HepG2 (cell line): Measurements from ENCODE around the gene NOX4. TPM values are rescaled to one million over a fixed set of nuclear protein-coding genes. Genes with fewer than 3 reads are reported as not detected.
"Not testable (repeated sequence)": the region's sequence is repeated elsewhere in the genome, so short reads cannot be mapped to it uniquely, and the experiment has no call there.

Experiments used
- ATAC-seq: fragments of 200-7000 bp; cut with Tn5 transposase; 3 replicates; pipeline ENCODE4 v1.9.1; 2020; ENCODE audit warnings: mild to moderate bottlenecking, moderate library complexity
- BruUV-seq: library from RNA; stranded (reverse); fragments of 400-500 nt; replicated peaks from 2 replicates; lab custom pipeline; 2021; lab: Mats Ljungman, UMichigan
- CTCF ChIA-PET: fragments of 300-600 bp; formaldehyde crosslinking; extraction: SDS; loops from one replicate; lab custom pipeline; 2021; ENCODE audit warnings: low total read pairs, inconsistent platforms, low intra/inter-chr PET ratio; lab: Yijun Ruan, JAX
- POLR2A ChIA-PET: fragments of 350-600 bp; sonication (Branson Sonifier 250); formaldehyde crosslinking; loops from one replicate; lab custom pipeline; 2020; ENCODE audit warnings: antibody characterized with exemption, inconsistent platforms; lab: Yijun Ruan, JAX
- DNase-seq: peaks from one replicate; pipeline ENCODE4 v3.0.0-alpha.2; 2015; ENCODE audit warnings: low spot score
- FAIRE-seq: peaks from 3 replicates; lab custom pipeline; 2011; peaks lifted over from hg19 to GRCh38; lab: Jason Lieb, UNC
- H2AFZ ChIP-seq: one replicate; pipeline ENCODE4 v1.6.1; 2011; ENCODE audit warnings: low read length, inconsistent platforms
- H3K27ac ChIP-seq: fragments of 300-600 bp; 3 replicates; pipeline ENCODE4 v1.8.0; 2011; ENCODE audit warnings: mixed run types, mild to moderate bottlenecking, mixed read lengths, low read length, inconsistent platforms; ENCODE audit not compliant: insufficient read depth; ENCODE audit errors: extremely low read length
- H3K27me3 ChIP-seq, 2 experiments: fragments of 200-600 bp in 1 of 2; 2 replicates in 1 of 2; 3 replicates in 1 of 2; pipeline versions ENCODE4 v1.6.0 to v1.8.0; 2011; ENCODE audit warnings: low read length in 2 of 2, mild to moderate bottlenecking in 2 of 2, moderate library complexity in 2 of 2, inconsistent platforms in 1 of 2; ENCODE audit not compliant: insufficient read depth in 2 of 2, control insufficient read depth in 1 of 2
- H3K36me3 ChIP-seq, 2 experiments: fragments of 200-600 bp in 1 of 2; replicated peaks in 1 of 2; 2 replicates in 1 of 2; 3 replicates in 1 of 2; pipeline versions ENCODE4 v1.5.1 to v1.8.0; 2011; ENCODE audit warnings: low read length in 2 of 2, inconsistent platforms in 1 of 2; ENCODE audit not compliant: insufficient read depth in 2 of 2, control insufficient read depth in 1 of 2
- H3K4me1 ChIP-seq: 2 replicates; pipeline ENCODE4 v1.5.1; 2012; ENCODE audit warnings: low read length, inconsistent platforms; ENCODE audit not compliant: insufficient read depth
- H3K4me2 ChIP-seq: 2 replicates; pipeline ENCODE4 v1.6.0; 2011; ENCODE audit warnings: low read depth, low read length, inconsistent platforms
- H3K4me3 ChIP-seq, 3 experiments: fragments of 200-600 bp in 1 of 3; sonication (generic), shearing (Covaris generic) in 1 of 3; replicated peaks in 1 of 3; 2 replicates each; pipeline ENCODE4 v1.5.1; 2011 to 2016; ENCODE audit warnings: low read length in 3 of 3, inconsistent platforms in 2 of 3, low read depth in 2 of 3, mild to moderate bottlenecking in 2 of 3, control low read depth in 1 of 3, mixed read lengths in 1 of 3; ENCODE audit not compliant: insufficient read depth in 1 of 3
- H3K79me2 ChIP-seq: one replicate; pipeline ENCODE4 v1.6.1; 2011; ENCODE audit warnings: low read length, inconsistent platforms; ENCODE audit not compliant: insufficient read depth
- H3K9ac ChIP-seq: 2 replicates; pipeline ENCODE4 v1.6.0; 2011; ENCODE audit warnings: mild to moderate bottlenecking, low read depth, low read length, inconsistent platforms; ENCODE audit not compliant: insufficient read depth
- H3K9me3 ChIP-seq: 2 replicates; pipeline ENCODE4 v1.5.1; 2012; ENCODE audit warnings: mild to moderate bottlenecking, low read length
- H4K20me1 ChIP-seq: 2 replicates; pipeline ENCODE4 v1.6.0; 2011; ENCODE audit warnings: inconsistent platforms, mild to moderate bottlenecking, low read length, moderate library complexity; ENCODE audit not compliant: insufficient read depth
- WGBS: methylation state at CpG from one replicate; pipeline ENCODE4 v1.1.6; 2017; ENCODE audit warnings: low lambda C conversion rate; 5-methylcytosine and 5-hydroxymethylcytosine counted together
- in situ Hi-C: cut with HindIII; loops from 2 replicates; pipeline ENCODE4 v1.10.0; 2017; ENCODE audit warnings: low pct_unique_long_range_greater_than_20kb; ENCODE audit not compliant: extremely low pct_ligation_motif_present
- intact Hi-C: fragments of 100-400 bp; cut with micrococcal nuclease; formaldehyde crosslinking; loops from one replicate; pipeline ENCODE4 v1.10.0; 2022; ENCODE audit not compliant: unreplicated experiment
- polyA plus RNA-seq, 8 experiments: library from polyadenylated mRNA; depleted of rRNA in 3 of 8; stranded (reverse) in 7 of 8; unstranded in 1 of 8; fragments of >200 nt; fragmentation: Illumina TruSeq in 4 of 8; extraction: Trizol in 4 of 8; gene quantifications; 2 replicates each; pipeline versions ENCODE4 v1.2.1 to v1.2.3, GENCODE V29; 2011 to 2016; ENCODE audit warnings: low read depth in 4 of 8, missing spikeins in 1 of 8, mixed read lengths in 1 of 8; ENCODE audit not compliant: insufficient read depth in 1 of 8
- total RNA-seq, 5 experiments: library from RNA; depleted of rRNA; stranded (reverse); fragments of >200 nt; fragmentation: Illumina TruSeq; extraction: Trizol; gene quantifications; 2 replicates each; pipeline ENCODE4 v1.2.3, GENCODE V29; 2016; ENCODE audit warnings: low read depth in 1 of 5
- TF ChIP-seq, protein P1 (sequence below): sonication (generic); formaldehyde crosslinking; IDR thresholded peaks from 2 replicates; pipeline ENCODE4 v1.5.0; 2020; ENCODE audit warnings: mild to moderate bottlenecking, missing genetic modification reagents, moderate library complexity

NOX4 gene
- total and polyA plus RNA-seq, 2 of the 13 experiments (the other 11 are each of a cell fraction or from before 2014, with no cell fraction given): not detected

DNA sequence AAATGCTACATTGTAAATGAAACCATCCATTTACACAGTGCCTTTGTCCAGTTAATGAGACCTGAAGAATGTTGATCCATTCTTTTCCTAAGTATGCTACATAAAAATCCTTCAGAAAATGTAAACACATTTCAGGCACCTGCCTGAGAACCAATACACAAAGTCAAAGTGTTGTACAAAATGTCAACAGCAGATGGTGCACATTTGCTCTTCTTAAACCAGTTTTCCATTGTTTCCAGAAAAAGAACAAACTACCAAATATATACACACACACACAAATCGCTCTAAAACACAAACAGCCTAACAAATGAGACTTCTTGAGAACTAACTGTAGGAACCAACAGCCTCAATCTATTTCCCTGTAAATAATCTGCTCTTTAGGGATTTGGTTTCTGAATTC lies 157.5 kb downstream of the NOX4 start:
- H3K9me3 ChIP-seq, ATAC-seq, BruUV-seq, DNase-seq, in situ Hi-C loops, H3K4me1 ChIP-seq: not testable (repeated sequence)
- FAIRE-seq: peak; percentile 59
- TF ChIP-seq, protein P1, sequence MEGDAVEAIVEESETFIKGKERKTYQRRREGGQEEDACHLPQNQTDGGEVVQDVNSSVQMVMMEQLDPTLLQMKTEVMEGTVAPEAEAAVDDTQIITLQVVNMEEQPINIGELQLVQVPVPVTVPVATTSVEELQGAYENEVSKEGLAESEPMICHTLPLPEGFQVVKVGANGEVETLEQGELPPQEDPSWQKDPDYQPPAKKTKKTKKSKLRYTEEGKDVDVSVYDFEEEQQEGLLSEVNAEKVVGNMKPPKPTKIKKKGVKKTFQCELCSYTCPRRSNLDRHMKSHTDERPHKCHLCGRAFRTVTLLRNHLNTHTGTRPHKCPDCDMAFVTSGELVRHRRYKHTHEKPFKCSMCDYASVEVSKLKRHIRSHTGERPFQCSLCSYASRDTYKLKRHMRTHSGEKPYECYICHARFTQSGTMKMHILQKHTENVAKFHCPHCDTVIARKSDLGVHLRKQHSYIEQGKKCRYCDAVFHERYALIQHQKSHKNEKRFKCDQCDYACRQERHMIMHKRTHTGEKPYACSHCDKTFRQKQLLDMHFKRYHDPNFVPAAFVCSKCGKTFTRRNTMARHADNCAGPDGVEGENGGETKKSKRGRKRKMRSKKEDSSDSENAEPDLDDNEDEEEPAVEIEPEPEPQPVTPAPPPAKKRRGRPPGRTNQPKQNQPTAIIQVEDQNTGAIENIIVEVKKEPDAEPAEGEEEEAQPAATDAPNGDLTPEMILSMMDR (CRISPR knock-in tag): peak; percentile 30
- TF ChIP-seq, all 625 proteins: peak for 1; not testable (repeated sequence) for 624
- H3K27me3 ChIP-seq, H2AFZ ChIP-seq, H4K20me1 ChIP-seq, H3K79me2 ChIP-seq, H3K36me3 ChIP-seq, POLR2A ChIA-PET, H3K4me3 ChIP-seq, H3K9ac ChIP-seq, H3K4me2 ChIP-seq, intact Hi-C loops, CTCF ChIA-PET, H3K27ac ChIP-seq: not testable (repeated sequence)
- WGBS: 0% methylated on average over 1 of the region's 1 CpG

DNA sequence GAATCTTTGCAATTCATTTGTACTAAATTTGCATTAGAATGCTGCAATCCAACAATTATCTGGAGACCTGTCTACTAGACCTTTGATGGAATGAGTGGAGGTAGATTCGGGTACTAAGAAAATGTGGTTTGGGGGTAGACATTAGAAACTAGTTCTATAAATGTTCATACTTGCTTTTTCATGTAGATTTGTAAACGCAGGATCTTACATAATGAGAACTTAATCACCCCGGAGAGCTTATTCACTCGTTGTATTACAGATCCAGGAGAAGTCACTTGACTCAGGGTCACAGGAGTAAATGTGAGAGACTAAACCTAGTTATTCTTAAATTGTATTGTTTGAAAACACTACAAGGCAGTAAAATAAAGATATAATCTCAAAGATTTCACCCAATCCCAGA lies 159.2 kb downstream of the NOX4 start:
- H3K4me1 ChIP-seq, ATAC-seq, H3K36me3 ChIP-seq, H2AFZ ChIP-seq, CTCF ChIA-PET, H4K20me1 ChIP-seq, H3K79me2 ChIP-seq, in situ Hi-C loops, H3K9ac ChIP-seq, H3K27me3 ChIP-seq, H3K27ac ChIP-seq, H3K9me3 ChIP-seq, H3K4me2 ChIP-seq, intact Hi-C loops, POLR2A ChIA-PET, H3K4me3 ChIP-seq, BruUV-seq, DNase-seq, FAIRE-seq: not testable (repeated sequence)
- WGBS: 11% methylated on average over 4 of the region's 4 CpGs
